ENCODE results near the gene SHC3.

SHC3 gene, protein sequence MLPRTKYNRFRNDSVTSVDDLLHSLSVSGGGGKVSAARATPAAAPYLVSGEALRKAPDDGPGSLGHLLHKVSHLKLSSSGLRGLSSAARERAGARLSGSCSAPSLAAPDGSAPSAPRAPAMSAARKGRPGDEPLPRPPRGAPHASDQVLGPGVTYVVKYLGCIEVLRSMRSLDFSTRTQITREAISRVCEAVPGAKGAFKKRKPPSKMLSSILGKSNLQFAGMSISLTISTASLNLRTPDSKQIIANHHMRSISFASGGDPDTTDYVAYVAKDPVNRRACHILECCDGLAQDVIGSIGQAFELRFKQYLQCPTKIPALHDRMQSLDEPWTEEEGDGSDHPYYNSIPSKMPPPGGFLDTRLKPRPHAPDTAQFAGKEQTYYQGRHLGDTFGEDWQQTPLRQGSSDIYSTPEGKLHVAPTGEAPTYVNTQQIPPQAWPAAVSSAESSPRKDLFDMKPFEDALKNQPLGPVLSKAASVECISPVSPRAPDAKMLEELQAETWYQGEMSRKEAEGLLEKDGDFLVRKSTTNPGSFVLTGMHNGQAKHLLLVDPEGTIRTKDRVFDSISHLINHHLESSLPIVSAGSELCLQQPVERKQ

DNA sequence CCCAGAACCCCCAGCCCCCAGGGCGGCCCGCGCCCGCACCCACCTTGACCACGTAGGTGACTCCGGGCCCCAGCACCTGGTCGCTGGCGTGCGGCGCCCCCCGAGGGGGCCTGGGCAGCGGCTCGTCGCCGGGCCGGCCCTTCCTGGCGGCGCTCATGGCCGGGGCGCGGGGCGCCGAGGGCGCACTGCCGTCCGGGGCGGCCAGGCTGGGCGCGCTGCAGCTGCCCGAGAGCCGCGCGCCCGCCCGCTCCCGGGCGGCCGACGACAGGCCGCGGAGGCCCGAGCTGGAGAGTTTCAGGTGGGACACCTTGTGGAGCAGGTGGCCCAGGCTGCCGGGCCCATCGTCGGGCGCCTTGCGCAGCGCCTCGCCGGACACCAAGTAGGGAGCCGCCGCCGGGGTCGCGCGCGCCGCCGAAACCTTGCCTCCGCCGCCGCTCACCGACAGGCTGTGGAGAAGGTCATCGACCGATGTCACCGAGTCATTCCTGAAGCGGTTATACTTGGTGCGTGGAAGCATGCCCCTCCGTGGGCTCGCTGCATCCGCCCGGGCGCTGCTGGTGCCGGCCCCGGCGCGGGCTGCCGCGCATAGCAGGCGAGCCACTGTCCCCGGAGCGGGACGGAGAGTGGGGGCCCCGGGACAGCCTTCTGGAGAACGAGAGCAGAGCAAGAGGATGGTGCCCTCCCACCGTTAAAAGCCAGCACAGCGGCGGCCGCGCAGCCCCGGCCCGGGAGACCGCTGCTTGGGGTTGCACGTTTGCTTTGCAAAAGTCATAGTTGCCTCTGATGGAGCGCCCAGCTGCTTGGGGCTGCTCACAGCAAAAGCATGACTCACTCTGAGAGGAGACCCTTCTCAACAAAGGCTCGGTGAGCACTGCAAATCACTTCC lies at the start of gene SHC3:
TSS of gene SHC3 (minus strand) at position 875 of the 886 bp plus-strand sequence. CDS start at position 517, 358 bp downstream.
- TF ChIP-seq, protein P1, sequence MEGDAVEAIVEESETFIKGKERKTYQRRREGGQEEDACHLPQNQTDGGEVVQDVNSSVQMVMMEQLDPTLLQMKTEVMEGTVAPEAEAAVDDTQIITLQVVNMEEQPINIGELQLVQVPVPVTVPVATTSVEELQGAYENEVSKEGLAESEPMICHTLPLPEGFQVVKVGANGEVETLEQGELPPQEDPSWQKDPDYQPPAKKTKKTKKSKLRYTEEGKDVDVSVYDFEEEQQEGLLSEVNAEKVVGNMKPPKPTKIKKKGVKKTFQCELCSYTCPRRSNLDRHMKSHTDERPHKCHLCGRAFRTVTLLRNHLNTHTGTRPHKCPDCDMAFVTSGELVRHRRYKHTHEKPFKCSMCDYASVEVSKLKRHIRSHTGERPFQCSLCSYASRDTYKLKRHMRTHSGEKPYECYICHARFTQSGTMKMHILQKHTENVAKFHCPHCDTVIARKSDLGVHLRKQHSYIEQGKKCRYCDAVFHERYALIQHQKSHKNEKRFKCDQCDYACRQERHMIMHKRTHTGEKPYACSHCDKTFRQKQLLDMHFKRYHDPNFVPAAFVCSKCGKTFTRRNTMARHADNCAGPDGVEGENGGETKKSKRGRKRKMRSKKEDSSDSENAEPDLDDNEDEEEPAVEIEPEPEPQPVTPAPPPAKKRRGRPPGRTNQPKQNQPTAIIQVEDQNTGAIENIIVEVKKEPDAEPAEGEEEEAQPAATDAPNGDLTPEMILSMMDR (IDR thresholded peaks at IDR 0.05; ENCODE audit: borderline replicate concordance, insufficient read depth, low read depth, low read length) = no peak
- no peak within 1 kb of the TSS for H3K4me3 ChIP-seq (ENCODE audit: low read depth, low read length)

DNA sequence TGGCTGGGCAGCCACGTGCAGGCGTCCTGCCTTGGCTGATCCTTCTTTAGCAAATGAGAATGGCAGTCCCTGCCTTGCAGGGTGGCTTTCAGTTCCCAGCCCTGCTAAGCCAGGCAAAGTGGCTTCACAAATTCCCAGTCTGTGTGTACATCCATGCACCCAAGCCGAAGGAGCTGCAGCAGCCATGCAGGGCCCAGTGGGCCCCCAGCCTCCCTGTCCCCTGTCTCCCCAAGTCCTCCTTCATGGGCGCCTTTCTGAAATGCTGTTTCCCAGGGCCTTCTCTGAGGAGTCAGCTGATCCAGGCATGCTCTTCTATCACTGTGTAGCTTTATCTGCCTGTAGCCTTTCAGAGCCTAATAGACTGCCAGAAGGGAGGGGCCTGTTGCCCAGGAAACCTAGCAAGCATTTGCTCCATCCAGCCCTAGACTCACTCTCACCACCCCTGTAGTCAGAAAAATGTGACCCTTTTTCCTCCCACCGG lies 47.4 kb upstream of the SHC3 start:
- no peak overlapping the region for H3K4me3 ChIP-seq (ENCODE audit: low read depth, low read length)
- TF ChIP-seq, protein P1 (IDR thresholded peaks at IDR 0.05; ENCODE audit: borderline replicate concordance, insufficient read depth, low read depth, low read length) = no peak

DNA sequence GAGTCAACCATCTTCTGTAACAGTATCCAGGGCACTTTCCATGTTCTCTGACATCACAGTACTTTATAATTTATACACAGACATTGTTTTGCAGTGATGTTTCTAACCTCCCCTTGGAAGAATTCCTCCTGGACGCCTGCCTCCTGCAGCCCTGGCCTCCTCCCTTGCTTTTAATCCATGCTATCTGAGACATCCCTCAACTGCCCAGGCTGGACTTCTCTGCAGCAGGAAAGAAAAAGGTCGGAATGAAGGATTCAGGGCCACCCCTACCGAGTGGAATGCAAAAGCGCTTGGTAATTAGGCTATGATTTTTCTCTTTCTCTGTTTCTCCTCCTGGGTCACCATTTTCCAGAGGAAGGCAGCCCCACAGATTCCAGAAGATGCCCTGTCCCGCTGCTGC lies 47.0 kb upstream of the SHC3 start:
- H3K4me3 ChIP-seq (ENCODE audit: low read depth, low read length) = no peak overlapping the region
- TF ChIP-seq, protein P1 (IDR thresholded peaks at IDR 0.05; ENCODE audit: borderline replicate concordance, insufficient read depth, low read depth, low read length) = no peak

DNA sequence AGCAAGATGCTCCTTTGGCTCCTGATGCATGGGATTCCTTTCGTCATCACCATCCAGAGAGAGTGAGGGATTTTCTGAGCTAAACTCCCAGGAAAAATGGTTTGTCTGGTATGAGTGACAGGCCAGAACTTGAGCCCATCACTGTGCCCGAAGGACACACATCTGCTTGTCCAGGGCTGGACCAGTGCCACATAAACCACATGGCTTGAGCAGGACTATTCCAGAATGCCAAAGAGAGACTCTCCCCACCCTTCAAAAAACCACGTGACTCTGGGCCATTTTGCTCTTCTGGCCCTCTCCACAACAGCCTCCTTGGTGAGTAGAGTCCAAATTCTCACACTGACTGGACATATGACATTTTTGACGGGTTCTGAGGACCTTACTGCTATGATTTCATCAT lies 46.4 kb upstream of the SHC3 start:
- TF ChIP-seq, protein P1 (IDR thresholded peaks at IDR 0.05; ENCODE audit: borderline replicate concordance, insufficient read depth, low read depth, low read length) = no peak
- H3K4me3 ChIP-seq (ENCODE audit: low read depth, low read length) = no peak overlapping the region

DNA sequence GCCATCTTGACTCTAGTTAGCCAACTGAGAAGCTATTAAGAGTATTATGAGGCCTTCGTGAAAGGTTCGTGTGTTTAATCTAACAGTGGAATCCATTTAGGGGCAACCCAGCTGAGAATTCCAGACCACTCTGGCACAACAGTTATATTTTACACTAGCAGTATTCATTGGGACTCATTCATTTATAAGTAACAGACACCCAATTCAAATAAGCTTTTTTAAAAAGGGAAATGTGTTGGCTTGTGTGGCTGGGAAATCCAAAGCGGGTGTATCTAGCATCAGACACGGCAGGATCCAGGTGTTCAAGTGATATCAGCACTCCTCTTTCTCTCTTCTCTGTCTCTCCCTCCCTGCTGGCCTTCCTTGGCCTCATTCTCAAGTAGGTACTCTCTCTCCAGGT lies 46.0 kb upstream of the SHC3 start:
- no peak overlapping the region for H3K4me3 ChIP-seq (ENCODE audit: low read depth, low read length)
- TF ChIP-seq, protein P1 (IDR thresholded peaks at IDR 0.05; ENCODE audit: borderline replicate concordance, insufficient read depth, low read depth, low read length) = no peak

DNA sequence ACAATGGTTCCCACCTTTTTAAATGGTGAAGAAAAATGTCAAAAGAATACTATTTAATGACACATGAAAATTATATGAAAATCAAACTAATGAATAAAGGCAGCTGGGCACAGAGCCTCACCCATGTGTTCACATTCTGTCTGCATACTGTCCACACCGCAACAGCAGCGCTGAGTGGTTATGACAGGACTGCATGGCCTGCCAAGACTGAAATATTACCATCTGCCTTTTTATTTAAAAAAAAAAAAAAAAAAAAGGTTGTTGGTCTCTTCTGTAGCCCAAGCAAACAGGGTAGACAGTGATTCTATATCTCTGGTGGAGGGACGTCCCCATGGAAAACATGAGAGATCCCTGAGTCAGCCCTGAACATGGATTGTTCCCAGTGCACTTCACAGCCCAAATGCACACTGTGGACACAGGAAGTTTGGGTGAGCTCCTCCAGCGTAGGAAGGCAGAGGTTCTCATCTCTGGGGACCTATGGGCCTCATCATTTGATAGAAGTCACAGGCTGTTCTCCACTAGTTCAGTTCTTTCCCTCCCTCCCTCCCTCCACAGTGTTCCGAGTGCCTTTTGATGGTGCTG lies 44.9 kb upstream of the SHC3 start:
- TF ChIP-seq, protein P1 (IDR thresholded peaks at IDR 0.05; ENCODE audit: borderline replicate concordance, insufficient read depth, low read depth, low read length) = no peak
- no peak overlapping the region for H3K4me3 ChIP-seq (ENCODE audit: low read depth, low read length)
